HG03139 (cell line): ENCODE results near the gene METTL6.
A peak's percentile ranks its signal among the peaks of the same experiment; 100 is the strongest.
"Not testable (repeated sequence)": the region's sequence is repeated elsewhere in the genome, so short reads cannot be mapped to it uniquely, and the experiment has no call there.

ENCODE experiments used
- ATAC-seq: cut with Tn5 transposase; IDR thresholded peaks from one replicate; pipeline ENCODE4 v1.9.1; 2021; ENCODE audit not compliant: unreplicated experiment

Gene METTL6

GRCh38 chr3:15375461-15376000, 51.8 kb downstream of the METTL6 start:
- ATAC-seq, result no peak

- ATAC-seq, result no peak
Measured at GRCh38 chr3:15372918-15373317, 54.4 kb downstream of the METTL6 start.

- ATAC-seq, result no peak
Measured at GRCh38 chr3:15368561-15369135, 58.7 kb downstream of the METTL6 start.

- ATAC-seq, result no peak
Measured at GRCh38 chr3:15367059-15367458, 60.3 kb downstream of the METTL6 start.

GRCh38 chr3:15364078-15364477, 63.3 kb downstream of the METTL6 start:
- ATAC-seq, result not testable (repeated sequence)

- peak; percentile 72 for ATAC-seq
Measured at GRCh38 chr3:15361494-15362214, 65.7 kb downstream of the METTL6 start.

- no peak for ATAC-seq
Measured at GRCh38 chr3:15360788-15361493, 66.4 kb downstream of the METTL6 start.
